GM13976 (cell line): ENCODE data around the gene PSMD7.

Experiments
- DNase-seq: peaks from one replicate; pipeline ENCODE4 v3.0.0; 2012; ENCODE audit warnings: low spot score
- in situ Hi-C: fragments of 300-500 bp; cut with MboI; formaldehyde crosslinking; loops from one replicate; pipeline ENCODE4 v1.12.0; 2022; ENCODE audit warnings: low sequenced_read_pairs, mixed read lengths, inconsistent platforms; ENCODE audit not compliant: unreplicated experiment
- TF ChIP-seq, protein P1 (sequence below): IDR thresholded peaks from 2 replicates; pipeline ENCODE4 v1.5.1; 2012; ENCODE audit warnings: borderline replicate concordance, mild to moderate bottlenecking; ENCODE audit not compliant: insufficient read depth; ENCODE audit errors: extremely low read depth, missing control alignments, control extremely low read depth

The PSMD7 gene

DNA sequence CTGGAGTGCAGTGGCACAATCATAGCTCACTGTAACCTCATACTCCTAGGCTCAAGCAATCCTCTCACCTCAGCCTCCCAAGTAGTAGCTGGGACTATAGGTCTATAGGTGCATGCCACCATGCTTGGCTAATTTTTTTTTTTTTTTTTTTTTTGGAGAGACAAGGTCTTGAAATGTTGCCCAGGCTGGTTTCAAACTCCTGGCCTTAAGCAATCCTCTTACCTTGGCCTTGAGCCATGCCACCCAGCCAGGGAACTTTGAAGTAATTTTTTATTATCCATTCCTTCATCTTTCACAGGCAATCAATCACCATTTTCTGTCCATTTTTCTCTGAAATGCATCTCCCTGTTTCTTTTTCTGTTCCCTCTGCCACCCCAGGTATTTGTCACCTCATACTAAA, 6.3 kb upstream of the PSMD7 start:
- DNase-seq, result no peak
- in situ Hi-C loops, result no loop called here
- TF ChIP-seq, protein P1, sequence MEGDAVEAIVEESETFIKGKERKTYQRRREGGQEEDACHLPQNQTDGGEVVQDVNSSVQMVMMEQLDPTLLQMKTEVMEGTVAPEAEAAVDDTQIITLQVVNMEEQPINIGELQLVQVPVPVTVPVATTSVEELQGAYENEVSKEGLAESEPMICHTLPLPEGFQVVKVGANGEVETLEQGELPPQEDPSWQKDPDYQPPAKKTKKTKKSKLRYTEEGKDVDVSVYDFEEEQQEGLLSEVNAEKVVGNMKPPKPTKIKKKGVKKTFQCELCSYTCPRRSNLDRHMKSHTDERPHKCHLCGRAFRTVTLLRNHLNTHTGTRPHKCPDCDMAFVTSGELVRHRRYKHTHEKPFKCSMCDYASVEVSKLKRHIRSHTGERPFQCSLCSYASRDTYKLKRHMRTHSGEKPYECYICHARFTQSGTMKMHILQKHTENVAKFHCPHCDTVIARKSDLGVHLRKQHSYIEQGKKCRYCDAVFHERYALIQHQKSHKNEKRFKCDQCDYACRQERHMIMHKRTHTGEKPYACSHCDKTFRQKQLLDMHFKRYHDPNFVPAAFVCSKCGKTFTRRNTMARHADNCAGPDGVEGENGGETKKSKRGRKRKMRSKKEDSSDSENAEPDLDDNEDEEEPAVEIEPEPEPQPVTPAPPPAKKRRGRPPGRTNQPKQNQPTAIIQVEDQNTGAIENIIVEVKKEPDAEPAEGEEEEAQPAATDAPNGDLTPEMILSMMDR, result no peak

DNA sequence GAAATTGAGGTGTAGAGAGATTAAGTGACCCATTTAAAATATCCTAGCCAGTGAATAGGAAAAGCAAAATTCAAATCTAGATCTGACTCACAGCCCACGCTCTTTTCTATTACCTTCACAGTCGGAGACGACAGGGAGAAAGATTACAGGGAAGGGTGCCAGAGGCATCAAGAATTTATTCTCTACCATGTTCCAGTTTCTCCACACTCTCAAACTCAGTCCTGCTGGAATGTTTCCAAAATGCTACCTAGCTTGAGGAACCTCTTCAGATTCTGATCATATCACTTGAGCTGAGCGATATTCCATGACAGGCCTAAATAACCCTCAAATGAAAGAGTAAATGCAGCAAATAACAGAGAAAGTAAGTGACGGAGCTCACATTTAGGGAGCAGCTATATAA, 5.4 kb upstream of the PSMD7 start:
- DNase-seq, result no peak
- TF ChIP-seq, protein P1, result no peak
- in situ Hi-C loops, result no loop called here

DNA sequence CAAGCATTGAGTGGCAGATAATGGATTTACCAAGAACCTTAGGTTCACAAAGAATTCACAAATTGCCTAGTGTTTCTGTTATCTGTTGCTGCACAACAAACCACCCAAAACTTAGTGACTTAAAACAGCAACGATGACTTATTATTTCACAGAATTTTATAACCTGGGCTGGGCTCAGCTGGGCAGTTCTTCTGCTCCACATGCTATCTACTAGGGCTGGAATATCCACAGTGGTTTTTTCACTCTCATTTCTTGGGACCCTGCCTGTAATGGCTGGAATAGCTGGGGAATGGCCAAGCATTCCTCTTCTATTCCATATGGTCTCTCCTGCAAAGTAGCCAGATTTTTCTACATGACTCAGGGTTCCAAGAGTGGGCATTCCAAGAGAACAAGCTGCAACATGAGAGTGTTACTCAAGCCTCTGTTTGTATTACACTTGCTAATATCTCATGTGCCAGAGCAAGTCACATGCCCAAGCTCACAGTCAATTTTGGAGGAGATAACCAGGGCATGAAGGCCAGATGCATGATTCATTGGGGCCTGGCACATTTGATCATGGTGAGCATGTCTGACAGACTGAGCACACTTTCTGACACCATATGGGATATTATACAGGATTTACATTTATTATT, 4.9 kb upstream of the PSMD7 start:
- TF ChIP-seq, protein P1, result no peak
- no peak for DNase-seq
- in situ Hi-C loops, result no loop called here

DNA sequence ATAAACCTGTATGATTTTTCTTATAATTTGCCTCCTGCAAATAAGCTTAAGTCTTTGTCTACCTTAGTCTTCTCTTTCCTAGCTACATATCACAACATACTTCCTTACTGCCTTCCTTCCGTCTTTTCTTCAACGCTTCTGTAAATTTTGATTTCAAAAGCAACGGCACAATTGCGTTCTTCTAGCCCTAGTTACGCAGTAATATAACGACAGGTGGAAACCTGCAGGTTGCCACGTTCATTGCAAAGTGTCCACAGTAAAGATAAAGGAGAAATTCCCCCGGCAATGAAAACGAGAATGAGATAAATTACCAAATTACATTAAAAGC, 546 bp upstream of the PSMD7 start:
- in situ Hi-C loops, result no loop called here
- TF ChIP-seq, protein P1, result no peak

DNA sequence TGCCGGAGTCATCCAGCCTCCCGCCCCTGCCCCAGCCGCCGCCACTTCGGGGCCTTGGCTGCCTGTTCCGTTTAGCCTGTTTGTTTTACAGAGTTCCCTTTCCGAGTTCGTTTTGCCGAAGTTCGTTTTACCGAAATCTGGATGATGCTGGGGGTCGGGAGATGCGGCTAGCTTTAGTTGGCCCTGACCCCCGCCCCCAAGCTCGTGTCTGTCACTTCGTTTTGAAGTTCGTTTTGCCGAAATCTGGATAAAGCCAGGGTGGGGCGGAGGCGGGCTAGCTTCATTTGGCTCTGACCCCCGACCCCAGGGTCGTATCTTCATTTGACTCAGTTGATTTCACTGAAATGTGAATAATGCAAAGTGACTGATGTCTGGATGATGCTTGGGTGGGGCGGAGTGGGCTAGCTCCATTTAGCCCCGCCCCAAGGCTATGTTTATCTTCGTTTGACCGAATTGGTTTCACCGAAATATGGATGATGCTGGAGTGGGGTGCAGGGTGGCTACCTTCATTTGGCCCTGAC, 591 bp downstream of the PSMD7 start:
- TF ChIP-seq, protein P1, result no peak
- DNase-seq, result peak; percentile 49
- in situ Hi-C loops, result no loop called here

More for the DNA sequence above, 546 bp upstream of the PSMD7 start:
- DNase-seq, result no peak

DNA sequence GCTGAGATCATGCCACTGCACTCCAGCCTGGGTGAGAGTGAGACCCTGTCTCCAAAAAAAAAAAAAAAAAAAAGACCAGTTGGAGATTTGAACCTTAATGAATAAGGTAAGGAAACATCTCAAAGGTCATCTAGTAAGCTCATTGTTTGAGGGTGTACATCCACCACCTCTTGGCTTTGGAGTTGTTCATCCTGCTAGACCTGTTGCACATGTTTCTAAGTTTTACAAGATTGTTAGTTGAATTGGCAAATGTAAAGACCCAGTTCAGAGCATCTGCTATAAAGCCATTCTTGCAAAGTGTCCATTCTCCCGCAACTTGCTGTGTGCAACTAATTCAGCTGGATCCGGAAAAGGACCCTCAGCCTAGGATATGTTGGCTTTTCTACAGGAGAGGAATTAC, 1.5 kb downstream of the PSMD7 start:
- in situ Hi-C loops, result no loop called here
- DNase-seq, result no peak
- TF ChIP-seq, protein P1, result no peak
